ENCODE measurements around the gene TTC7B. TPM values are rescaled to one million over a fixed set of nuclear protein-coding genes. Genes with fewer than 3 reads are reported as not detected.

The TTC7B gene
- total and polyA plus RNA-seq, 9 of the 15 experiments (the other 6 are each of a cell fraction or from before 2014, with no cell fraction given), result 2.2 to 77.2 (median 36.7) TPM

DNA sequence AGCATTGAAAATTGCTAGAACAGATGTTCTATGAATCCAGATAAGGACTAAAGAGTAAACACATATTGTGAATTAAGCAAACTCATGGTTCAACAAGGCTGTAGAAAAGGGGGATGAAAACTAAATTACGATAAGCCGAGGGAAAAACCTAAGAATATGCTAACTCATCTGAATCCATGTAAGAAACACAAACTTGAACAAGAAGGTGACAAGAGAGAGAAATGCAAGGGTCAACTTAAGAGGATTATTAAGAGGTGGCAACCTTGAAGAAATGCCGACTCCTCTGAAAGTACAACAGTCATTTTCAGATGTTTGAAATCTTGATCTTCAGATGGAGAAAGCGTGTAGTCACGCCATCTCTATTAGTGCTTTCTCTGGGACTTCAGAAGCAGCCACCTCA lies 128.6 kb downstream of the TTC7B start (continued):
- TF ChIP-seq, protein P1, sequence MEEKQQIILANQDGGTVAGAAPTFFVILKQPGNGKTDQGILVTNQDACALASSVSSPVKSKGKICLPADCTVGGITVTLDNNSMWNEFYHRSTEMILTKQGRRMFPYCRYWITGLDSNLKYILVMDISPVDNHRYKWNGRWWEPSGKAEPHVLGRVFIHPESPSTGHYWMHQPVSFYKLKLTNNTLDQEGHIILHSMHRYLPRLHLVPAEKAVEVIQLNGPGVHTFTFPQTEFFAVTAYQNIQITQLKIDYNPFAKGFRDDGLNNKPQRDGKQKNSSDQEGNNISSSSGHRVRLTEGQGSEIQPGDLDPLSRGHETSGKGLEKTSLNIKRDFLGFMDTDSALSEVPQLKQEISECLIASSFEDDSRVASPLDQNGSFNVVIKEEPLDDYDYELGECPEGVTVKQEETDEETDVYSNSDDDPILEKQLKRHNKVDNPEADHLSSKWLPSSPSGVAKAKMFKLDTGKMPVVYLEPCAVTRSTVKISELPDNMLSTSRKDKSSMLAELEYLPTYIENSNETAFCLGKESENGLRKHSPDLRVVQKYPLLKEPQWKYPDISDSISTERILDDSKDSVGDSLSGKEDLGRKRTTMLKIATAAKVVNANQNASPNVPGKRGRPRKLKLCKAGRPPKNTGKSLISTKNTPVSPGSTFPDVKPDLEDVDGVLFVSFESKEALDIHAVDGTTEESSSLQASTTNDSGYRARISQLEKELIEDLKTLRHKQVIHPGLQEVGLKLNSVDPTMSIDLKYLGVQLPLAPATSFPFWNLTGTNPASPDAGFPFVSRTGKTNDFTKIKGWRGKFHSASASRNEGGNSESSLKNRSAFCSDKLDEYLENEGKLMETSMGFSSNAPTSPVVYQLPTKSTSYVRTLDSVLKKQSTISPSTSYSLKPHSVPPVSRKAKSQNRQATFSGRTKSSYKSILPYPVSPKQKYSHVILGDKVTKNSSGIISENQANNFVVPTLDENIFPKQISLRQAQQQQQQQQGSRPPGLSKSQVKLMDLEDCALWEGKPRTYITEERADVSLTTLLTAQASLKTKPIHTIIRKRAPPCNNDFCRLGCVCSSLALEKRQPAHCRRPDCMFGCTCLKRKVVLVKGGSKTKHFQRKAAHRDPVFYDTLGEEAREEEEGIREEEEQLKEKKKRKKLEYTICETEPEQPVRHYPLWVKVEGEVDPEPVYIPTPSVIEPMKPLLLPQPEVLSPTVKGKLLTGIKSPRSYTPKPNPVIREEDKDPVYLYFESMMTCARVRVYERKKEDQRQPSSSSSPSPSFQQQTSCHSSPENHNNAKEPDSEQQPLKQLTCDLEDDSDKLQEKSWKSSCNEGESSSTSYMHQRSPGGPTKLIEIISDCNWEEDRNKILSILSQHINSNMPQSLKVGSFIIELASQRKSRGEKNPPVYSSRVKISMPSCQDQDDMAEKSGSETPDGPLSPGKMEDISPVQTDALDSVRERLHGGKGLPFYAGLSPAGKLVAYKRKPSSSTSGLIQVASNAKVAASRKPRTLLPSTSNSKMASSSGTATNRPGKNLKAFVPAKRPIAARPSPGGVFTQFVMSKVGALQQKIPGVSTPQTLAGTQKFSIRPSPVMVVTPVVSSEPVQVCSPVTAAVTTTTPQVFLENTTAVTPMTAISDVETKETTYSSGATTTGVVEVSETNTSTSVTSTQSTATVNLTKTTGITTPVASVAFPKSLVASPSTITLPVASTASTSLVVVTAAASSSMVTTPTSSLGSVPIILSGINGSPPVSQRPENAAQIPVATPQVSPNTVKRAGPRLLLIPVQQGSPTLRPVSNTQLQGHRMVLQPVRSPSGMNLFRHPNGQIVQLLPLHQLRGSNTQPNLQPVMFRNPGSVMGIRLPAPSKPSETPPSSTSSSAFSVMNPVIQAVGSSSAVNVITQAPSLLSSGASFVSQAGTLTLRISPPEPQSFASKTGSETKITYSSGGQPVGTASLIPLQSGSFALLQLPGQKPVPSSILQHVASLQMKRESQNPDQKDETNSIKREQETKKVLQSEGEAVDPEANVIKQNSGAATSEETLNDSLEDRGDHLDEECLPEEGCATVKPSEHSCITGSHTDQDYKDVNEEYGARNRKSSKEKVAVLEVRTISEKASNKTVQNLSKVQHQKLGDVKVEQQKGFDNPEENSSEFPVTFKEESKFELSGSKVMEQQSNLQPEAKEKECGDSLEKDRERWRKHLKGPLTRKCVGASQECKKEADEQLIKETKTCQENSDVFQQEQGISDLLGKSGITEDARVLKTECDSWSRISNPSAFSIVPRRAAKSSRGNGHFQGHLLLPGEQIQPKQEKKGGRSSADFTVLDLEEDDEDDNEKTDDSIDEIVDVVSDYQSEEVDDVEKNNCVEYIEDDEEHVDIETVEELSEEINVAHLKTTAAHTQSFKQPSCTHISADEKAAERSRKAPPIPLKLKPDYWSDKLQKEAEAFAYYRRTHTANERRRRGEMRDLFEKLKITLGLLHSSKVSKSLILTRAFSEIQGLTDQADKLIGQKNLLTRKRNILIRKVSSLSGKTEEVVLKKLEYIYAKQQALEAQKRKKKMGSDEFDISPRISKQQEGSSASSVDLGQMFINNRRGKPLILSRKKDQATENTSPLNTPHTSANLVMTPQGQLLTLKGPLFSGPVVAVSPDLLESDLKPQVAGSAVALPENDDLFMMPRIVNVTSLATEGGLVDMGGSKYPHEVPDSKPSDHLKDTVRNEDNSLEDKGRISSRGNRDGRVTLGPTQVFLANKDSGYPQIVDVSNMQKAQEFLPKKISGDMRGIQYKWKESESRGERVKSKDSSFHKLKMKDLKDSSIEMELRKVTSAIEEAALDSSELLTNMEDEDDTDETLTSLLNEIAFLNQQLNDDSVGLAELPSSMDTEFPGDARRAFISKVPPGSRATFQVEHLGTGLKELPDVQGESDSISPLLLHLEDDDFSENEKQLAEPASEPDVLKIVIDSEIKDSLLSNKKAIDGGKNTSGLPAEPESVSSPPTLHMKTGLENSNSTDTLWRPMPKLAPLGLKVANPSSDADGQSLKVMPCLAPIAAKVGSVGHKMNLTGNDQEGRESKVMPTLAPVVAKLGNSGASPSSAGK (IDR thresholded peaks at IDR 0.05), result no peak

All from K562 (cell line).